Keratinocyte (primary cell): ENCODE results near the gene SMIM26.

ENCODE experiments used
- EZH2 ChIP-seq: IDR thresholded peaks from one replicate; pipeline ENCODE4 v1.6.1; 2012; ENCODE audit warnings: inconsistent platforms, mild to moderate bottlenecking, low read length, moderate library complexity
- TF ChIP-seq, protein P1 (sequence below), 3 experiments: IDR thresholded peaks in 1 of 3; conservative IDR thresholded peaks in 1 of 3; optimal IDR thresholded peaks in 1 of 3; 2 replicates in 2 of 3; 3 replicates in 1 of 3; pipeline versions ENCODE3 to v1.5.1; 2011; ENCODE audit warnings: low read length in 3 of 3, mild to moderate bottlenecking in 3 of 3, moderate library complexity in 2 of 3, control low read depth in 1 of 3, inconsistent platforms in 1 of 3; ENCODE audit not compliant: insufficient read depth in 2 of 3; ENCODE audit errors: extremely low read depth in 1 of 3

- TF ChIP-seq, protein P1, sequence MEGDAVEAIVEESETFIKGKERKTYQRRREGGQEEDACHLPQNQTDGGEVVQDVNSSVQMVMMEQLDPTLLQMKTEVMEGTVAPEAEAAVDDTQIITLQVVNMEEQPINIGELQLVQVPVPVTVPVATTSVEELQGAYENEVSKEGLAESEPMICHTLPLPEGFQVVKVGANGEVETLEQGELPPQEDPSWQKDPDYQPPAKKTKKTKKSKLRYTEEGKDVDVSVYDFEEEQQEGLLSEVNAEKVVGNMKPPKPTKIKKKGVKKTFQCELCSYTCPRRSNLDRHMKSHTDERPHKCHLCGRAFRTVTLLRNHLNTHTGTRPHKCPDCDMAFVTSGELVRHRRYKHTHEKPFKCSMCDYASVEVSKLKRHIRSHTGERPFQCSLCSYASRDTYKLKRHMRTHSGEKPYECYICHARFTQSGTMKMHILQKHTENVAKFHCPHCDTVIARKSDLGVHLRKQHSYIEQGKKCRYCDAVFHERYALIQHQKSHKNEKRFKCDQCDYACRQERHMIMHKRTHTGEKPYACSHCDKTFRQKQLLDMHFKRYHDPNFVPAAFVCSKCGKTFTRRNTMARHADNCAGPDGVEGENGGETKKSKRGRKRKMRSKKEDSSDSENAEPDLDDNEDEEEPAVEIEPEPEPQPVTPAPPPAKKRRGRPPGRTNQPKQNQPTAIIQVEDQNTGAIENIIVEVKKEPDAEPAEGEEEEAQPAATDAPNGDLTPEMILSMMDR (optimal IDR thresholded peaks at IDR 0.05 in 1 of 3, IDR thresholded peaks at IDR 0.05 in 1 of 3, conservative IDR thresholded peaks at IDR 0.05 in 1 of 3; ENCODE audit: extremely low read depth in 1 of 3, insufficient read depth in 2 of 3, low read length in 3 of 3), result no peak
- no peak for TF ChIP-seq EZH2
Observed at GRCh38 chr20:18524646-18525045, 42.6 kb upstream of the SMIM26 start.
